HPDE6-E6E7 (cell line): ENCODE data around the gene FBXL7.

ENCODE experiments used
- DNase-seq: peaks from one replicate; pipeline ENCODE4 v3.0.0; 2011; ENCODE audit warnings: missing footprints; ENCODE audit errors: extremely low spot score

The FBXL7 gene

DNA sequence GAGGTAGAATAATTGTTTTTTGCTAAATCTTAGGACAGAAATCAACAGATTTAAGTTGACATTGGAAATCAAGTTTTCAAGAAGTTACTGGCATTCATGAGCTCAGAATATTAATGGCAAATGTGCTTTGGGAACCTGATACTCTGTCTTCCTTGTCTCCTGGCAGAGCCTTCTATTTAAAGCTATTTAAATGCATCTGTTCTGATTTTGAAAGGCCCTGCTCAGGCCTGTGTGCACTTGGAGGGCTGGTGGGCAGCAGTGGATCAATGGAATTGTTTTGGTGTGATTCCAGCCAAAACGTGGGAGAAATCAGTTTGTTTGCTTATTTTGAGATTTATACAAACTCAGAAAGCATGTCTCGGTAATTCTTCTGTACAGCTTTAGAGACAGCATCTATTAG lies 38.5 kb downstream of the FBXL7 start:
- DNase-seq = no peak

DNA sequence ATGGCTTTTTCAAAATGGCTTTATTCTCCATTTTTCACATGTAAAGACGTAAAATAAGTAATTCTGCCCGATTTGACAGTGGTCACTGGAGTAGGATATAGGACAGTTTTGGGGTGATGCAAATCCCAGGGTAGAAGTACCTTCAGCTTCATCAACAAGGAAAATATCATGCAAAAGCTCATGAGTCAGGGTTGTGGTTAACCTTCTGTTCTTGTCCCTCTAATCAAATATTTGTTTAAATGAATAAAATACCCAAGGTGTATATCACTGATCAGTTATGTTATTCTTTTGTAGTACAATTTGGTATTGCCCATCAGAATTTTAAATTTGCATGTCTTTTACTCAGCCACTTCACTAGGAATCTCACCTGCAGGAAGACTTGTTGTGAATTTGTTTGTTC lies 40.0 kb downstream of the FBXL7 start:
- DNase-seq = no peak

DNA sequence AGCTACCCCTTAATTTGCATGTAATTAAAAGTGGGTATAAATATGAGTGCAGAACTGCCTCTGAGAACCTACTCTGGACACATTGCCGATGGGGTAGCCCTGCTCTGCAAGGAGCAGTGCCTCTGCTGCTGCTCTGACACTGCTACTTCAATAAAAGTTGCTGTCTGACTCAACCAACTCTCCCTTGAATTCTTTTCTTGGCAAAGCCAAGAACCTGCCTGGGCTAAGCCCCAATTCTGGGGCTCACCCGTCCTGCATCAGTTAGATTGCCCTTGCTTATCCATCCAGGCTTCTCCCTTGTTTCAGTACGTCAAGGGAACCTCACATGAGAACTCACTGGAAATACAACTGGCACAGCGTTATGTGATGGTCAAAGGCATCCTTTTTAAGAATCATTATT lies 44.1 kb downstream of the FBXL7 start:
- DNase-seq = no peak

DNA sequence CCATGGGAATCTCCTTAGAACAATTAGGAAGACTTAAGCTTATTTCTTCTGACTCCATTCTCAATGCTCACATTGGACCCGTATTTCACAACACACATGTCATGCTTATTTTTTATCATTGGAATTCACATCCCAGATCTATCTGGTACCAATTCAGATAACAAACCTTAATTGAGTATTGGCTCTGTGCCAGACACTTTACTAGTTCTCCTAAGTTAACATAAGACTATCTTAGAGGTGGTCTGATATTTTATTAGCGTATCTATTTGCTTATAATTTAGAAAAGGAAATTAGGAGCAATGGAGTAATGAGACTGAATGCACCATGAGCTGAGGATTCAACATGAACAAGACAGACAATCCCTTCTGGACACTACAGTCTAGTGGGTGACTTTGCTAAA lies 45.1 kb downstream of the FBXL7 start:
- DNase-seq = no peak

DNA sequence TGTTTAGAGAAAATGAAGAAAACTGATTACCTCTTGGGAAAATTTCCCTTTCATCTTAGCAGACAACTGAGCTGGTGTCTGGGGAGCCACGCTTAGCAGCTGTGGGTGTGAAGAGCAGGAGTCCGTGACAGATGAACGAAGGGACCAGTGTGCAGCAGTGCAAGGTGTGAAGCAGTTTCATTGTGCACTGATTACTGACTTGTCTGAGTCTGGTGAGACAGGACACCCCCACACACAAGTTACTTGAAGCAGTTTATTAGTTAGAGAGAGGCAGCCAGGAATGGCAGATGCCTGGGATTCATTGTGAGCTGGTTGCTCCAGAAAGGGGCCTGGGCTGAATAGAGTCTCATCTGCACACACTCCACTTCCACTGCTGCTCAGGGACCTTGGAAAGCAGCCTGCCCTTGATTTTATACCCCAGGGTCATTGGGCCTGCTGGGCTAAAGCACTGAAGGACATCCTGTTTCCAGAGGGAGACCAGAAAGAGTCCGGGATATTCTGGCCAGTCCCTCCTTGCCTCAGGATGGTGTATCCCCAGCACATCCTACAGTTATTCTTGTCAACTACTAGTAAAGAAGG lies 47.4 kb downstream of the FBXL7 start:
- DNase-seq = no peak

DNA sequence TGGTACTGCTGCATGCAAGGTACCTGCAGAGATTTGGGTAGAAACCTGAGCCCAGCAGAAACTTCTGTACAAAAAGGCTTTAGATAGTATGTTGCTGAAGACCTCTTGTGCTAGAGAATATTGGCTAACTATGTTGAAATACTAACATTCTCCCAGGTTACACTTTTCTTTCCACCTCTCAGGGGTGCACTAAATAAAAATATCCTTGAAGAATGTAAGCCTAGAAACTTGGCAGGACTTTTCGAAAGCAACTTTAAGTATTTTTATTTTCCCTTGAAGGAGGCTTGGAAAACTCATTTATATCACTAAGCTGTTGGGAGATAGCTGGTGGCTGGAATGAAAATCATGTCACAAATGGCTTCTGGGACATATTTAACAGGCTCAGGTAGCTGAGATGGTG lies 50.0 kb downstream of the FBXL7 start:
- no peak for DNase-seq

DNA sequence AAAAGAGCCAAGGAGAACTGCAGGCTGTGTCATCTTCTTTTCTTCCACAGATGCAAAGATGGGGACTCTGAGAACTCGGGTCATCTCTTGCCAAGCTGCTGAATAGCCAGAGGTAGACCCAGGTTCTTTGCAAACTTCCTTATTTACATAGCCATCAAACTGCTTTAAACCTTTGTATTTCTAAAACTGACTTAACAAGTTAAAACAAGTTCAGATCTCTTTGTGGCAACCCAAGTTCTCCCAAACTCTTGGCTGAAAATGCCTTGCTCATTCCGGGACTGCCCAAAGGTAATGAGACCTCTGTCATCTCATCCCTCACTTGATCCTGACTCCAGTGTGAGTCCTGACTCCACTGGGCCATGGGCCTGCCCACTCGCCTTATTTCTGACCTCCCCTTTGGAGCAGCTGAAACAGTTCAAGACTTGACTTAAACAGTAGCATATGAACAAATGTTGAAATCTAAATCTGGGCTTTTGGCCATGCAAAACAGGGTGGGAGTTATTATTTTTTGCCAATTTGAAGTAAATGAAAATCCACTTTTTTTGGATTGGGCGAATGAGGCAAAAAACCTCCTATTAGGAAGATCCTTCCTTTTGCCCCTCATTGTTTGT lies 50.6 kb downstream of the FBXL7 start:
- DNase-seq = no peak

DNA sequence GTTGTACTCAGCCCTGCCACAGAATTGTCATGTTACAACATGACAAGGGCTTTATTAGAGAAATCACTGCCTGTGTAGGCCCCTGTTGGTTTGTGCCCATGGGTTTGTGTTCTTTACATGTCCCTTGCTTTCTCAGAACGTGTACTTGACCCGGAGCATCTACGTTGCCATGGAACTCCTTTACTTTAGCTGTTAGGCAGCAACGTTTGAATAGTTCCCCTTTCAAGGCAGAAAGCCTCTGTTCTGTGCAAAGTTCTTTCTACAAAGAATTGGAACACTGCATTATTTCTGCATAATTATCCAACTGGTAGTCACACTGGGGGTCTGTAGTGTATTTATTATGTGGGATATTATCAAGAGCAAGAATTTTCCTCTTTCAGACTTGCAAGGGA lies 51.1 kb downstream of the FBXL7 start:
- DNase-seq = no peak

DNA sequence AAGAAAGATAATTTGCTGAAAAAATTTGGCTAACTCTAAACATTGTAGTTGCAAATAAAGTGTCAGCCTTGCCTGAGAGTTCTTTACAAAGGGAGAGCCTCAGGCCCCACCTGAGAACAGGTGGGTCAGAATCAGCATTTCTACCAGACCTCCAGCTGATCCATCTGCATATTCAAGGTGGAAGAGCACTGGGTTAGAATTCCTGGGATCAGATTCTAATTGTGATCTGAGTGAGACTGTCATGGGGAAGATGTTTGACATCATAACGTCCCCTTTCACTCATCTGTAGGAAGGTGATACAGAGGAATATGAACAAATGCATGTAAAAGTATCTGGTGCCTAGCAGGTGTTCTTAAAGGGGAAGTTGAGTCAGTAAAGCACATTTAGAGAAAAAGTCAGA lies 54.6 kb downstream of the FBXL7 start:
- DNase-seq = no peak

DNA sequence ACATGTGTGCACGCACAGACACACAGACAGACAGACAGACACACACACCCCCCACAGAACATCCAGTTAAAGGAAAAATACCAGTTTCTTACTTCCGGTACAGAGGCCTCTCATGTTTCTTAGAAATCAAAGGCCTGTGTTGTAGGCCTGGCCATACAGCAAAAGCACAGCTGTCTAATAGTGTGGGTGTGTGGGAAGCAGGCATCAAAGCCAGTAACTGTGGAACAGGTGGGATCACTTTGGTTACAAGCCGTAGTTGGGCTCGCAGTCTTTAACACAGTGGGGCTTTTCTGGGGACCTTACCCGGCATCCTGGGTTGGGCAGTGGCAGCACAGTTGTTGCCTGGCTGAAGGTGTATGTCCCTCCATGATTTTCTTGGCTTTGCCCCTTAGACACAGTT lies 55.2 kb downstream of the FBXL7 start:
- DNase-seq = no peak

DNA sequence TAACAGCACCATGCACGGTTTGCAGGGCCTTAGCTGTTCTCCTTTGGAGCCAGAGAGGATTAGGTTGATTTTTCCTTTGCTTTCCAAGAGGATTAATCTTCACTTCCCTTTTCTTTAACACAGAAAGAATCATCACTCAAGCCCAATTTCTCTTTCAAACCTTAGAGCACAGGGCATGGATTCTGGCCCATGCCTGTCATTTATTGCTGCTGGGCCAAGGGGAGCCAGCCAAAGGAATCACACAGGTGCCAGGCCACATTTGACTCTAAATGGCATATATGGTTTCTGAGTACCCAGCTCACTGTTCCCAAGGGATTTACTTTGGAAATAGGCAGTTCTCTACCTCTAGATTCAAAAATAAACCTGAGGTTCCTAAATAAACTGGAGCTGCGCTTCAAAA lies 58.3 kb downstream of the FBXL7 start:
- DNase-seq = no peak

DNA sequence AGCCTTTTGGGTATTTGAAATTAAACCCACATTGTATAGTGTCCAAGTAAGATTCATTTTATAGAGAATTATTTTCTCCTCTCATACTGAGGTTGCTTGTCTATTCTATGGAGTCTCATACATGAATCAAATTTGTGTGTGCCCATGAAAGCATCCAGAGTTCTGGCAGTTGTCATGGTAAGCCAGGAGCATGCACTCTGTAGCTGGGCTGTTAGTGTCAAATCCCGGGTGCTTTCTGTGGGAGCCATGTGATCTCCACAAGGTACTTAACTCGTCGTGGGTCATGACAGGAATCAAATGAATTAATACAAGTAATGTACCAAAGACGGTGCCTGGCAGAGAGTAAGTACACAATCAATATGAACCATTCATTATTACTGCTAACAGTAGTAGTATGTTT lies 58.7 kb downstream of the FBXL7 start:
- no peak for DNase-seq

DNA sequence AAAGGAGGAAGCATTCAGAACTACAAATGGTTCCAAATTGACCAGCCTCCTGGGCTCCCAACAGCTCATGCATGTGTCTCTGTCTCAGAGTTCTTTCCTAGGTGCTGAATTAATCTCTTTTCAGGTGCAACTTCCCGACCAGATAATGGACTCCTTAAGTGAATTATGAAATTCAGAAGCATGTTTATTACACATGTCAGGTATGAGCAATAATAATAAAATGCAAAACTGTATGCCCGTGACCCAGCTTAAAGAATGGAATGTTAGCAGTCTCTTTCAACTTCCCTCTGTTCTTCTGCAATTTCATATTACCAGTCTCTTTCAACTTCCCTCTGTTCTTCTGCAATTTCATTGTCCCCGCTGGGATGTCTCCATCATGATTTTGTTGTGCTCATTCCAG lies 60.4 kb downstream of the FBXL7 start:
- no peak for DNase-seq

DNA sequence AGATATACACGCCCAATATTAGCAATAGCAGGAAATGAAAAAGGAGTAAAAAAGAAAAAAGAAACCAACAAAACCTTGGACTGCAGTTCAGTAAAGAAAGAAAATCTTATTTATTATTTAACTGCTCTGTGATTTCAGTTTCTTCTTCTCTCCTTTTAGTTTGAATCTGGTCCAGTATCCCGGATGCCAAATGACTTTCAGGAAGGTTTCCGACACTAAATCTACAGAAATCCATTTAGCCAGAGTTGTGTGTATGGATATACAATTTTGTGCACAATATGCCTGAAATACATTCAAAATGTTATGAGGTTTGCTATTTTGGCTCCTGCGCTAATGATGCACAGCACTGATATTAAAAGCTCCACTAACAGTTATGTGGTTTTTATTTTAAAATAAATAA lies 64.5 kb downstream of the FBXL7 start:
- no peak for DNase-seq

DNA sequence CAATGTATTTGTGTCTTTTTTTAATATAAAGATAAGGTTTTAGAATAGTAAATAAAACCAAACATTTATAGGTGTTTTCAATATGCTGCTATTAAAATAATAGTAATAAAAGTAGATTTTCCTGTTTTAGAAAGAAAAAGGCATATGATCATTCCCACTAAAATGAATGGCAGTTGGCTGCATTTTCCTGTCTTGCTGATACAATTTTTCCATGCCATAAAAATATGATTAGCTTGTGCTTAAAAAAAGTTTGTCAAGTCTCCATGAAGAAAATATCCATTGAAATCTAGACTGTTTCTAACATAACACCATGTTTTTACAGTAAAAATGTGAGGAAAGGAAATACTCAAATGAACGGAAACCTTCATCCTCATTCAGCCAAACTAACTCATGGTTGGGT lies 65.0 kb downstream of the FBXL7 start:
- DNase-seq = no peak

DNA sequence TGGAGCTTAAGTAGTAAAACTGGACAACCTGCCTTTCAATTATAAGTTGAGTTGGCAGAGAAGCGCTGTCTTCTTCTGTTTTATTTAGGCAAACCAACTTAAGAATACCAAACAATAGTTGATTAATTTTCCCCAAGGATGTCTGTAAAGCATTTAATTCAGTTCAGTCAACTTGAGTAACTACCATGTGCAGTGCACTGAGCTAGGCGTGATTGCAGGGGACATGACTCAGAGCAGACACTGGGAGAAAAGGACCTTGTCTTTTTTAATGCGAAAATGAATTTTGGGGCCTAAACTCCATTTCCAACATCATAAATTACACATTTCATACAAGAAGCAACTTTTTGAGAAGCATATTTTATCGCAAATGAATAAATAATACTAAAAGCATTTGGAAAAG lies 66.3 kb downstream of the FBXL7 start:
- no peak for DNase-seq

DNA sequence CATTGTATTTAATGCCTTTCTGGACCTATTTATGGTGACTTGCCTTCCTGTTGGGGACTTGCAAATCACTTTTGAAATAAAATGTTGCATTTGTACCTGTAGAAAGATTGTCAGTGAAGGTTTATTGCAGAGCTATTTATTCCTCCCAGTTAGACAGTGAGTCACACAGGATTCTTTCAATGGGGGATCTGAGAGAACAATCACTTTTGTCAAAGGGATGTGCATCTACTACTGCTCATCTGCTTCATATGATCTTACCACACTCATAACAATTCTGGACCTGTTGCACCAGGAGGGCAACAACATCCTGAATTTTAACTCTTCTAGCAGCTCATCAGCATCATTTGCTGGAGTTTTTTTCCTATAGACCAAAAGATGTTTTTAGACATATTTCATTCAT lies 66.8 kb downstream of the FBXL7 start:
- no peak for DNase-seq

DNA sequence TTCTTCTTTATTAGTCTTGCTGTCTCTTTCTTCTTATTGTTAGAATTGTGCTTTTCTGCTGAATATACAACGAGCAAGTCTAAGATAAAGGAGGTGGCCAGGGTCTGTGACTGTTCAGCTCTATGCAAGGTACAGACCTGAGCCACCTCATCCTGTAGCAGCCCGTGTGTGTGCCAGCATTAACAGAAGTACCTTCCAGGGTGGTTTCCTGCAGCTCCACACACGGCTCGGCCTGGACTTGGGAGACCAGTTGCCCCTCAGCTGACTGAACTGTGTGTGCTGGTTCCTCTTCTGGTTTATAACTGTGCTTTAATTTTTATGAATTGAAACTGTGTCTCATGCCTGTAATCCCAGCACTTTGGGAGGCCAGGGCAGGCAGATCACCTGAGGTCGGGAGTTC lies 70.5 kb downstream of the FBXL7 start:
- no peak for DNase-seq

DNA sequence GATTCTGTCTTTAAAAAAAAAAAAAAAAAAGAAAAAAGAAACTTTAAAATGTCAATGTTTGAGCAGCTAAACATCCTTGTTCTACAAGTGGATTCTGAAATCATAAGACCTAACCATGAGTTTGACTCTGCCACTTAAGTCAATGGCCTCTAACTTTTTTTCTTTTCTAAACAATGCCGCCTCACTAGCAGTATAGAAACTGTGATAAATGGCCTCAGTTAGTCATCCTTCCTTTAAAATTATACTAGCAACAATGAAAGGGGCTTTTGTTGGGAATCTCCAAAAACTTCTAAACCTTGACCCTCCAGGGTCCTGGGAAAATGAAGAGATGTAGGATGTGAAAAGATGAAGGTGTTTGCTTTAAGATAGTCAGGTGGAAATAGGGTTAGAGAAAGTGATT lies 71.1 kb downstream of the FBXL7 start:
- no peak for DNase-seq

DNA sequence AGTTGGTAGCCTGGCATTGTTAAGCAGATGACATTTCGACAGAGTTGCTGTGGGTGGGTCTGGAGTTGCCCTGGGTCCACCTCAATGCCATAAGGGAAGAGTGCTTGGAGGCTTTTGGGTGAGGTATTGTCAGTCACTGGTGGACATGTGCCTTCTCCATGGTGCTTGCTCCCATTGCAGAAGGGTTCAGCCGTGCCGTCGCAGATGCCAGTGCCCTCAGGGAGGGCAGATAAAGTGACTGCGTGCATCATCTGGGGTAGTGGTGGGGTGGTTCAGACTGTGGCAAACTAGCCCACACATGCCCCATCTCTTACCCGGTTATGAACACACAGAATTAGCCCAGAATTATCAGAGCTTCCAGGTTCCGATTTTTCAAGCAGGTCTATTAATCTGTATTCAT lies 71.6 kb downstream of the FBXL7 start:
- DNase-seq = no peak

DNA sequence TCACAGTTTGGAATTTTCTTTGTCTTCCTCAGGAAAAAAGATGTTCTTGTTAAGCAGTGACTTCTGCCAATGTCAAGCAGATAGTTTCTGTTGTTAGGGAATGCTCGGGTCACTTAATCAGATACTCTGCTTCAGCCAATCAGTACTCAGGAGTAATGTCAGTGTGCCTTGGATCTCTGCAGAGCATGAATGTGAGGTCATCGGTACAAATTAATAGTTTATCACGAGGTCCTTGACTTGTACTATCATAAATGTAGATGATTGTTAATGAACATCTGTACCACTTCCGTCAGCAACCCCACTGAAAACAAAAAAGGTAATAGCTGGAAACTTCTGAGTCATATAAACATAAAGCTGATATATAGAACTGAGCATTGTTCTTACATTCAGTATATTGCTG lies 73.6 kb downstream of the FBXL7 start:
- DNase-seq = no peak

DNA sequence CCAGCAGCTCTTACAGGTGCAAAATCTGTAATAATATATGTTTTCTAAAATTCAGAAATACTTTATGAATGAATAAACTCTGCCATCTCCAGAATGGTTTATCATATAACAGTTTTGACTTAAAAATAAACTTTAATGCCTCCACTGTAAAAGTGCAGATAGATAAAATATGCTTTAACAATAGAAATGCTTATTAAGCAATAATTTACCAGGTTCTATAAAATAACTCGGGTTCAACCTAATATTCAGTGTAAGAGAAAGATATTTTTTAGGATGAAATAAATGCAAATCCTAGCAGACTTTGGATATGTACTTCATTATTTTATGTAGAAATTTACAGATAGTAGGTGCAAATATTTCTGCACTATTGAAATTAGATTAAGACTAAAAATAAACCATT lies 74.1 kb downstream of the FBXL7 start:
- no peak for DNase-seq

DNA sequence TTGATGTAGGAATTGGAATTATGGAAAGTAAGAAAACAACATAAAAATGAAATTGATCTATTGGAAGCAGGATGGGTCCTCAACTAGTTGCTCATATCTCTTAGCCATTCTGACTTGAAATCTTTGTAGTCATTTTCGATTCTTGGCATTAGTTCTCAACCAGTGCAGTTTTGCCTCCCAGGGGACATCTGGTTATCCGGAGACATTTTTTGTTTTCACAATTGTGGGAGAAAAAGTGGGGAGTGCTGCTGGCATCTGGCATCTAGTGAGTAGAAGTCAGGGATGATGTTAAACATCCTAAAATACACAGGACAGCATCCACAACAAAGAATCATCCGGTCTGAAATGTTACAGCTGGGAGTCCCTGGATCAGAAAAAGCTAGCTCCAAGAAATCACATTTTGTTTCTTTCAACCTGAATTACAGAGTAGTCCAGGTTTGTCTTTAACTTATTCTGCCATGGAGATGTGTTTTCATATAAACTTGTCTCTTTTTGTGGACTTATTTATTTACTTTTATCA lies 74.9 kb downstream of the FBXL7 start:
- DNase-seq = no peak

DNA sequence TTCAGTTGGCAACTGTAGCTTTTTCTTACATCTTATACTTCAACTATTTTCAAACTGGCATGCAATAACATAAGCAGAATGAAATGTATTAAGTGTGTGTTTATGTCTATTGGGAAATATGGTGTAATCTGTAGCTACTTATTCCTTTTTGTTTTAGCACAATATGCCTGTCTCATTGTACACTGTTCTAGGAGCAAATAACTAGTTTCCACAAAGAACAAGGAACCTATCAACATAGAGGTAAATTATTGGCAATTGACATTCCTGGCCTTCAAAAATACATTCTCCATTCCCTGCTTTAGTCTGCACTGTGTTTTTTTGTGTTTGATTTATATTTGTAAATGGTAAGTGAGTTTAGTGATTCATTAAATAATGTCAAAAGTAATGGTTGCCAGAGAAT lies 75.7 kb downstream of the FBXL7 start:
- DNase-seq = no peak
